ENCODE measurements around the gene PSMD6. TPM values are rescaled to one million over a fixed set of nuclear protein-coding genes. Genes with fewer than 3 reads are reported as not detected.
A peak's percentile ranks its signal among the peaks of the same experiment; 100 is the strongest.

The PSMD6 gene
- total and polyA plus RNA-seq, 2 donors from 2014 or later, result 62.7 to 78.0 TPM

DNA sequence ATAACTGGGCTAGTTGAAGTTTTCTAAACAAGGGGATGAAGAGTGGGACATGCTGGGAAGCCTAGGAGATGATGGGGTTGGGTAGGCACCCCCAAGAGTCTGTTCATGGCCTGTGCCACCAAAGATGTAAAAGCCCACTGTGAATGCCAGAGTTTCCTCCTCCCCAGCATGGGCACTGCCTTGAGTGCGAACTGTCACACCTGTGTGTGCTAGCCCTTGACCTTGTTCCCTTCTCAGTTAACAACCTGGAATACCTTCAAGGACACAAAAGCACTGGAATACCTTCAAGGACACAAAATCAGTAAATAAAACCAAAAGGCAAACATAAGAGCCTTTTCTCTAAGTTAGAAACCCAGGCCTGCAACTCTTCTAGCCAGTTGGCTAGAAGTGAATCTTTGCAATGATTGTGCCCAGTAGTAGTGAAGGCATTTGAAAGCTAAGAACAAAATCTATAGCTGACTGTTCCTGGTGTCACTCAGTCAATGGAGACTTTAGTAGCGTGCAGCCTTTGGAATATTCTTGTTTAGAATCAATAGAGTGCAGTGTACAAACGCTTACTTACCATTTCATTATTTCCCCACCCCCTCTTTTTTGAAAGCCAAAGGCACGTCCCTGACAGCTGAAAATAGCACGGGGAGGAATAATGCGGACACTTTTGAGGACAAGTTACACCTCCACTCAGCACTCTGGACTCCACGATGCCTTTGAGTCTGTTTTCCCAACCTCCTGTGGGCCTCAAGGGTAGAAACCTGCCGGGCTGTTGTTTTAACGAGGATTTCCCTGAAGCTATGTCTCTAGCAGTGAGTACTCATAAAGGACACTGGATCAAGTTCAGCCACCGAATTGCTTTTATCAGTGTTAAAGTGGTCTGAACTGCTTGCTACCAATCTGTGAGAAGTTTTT is 24.2 kb downstream of the PSMD6 start:
- H3K27me3 ChIP-seq (ENCODE audit: control insufficient read depth, insufficient read depth, low read length), result no peaks in the 10 kb centered on the region
- TF ChIP-seq, protein P1, sequence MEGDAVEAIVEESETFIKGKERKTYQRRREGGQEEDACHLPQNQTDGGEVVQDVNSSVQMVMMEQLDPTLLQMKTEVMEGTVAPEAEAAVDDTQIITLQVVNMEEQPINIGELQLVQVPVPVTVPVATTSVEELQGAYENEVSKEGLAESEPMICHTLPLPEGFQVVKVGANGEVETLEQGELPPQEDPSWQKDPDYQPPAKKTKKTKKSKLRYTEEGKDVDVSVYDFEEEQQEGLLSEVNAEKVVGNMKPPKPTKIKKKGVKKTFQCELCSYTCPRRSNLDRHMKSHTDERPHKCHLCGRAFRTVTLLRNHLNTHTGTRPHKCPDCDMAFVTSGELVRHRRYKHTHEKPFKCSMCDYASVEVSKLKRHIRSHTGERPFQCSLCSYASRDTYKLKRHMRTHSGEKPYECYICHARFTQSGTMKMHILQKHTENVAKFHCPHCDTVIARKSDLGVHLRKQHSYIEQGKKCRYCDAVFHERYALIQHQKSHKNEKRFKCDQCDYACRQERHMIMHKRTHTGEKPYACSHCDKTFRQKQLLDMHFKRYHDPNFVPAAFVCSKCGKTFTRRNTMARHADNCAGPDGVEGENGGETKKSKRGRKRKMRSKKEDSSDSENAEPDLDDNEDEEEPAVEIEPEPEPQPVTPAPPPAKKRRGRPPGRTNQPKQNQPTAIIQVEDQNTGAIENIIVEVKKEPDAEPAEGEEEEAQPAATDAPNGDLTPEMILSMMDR (IDR thresholded peaks at IDR 0.05; ENCODE audit: borderline replicate concordance, extremely low read depth, insufficient read depth), result no peak
- intact Hi-C loops (cut with DNase I), result no loop called here
- no peak overlapping the region for H3K4me3 ChIP-seq (ENCODE audit: low read length in 3 of 3)
- no peaks in the 10 kb centered on the region for H3K9me3 ChIP-seq (ENCODE audit: control insufficient read depth in 2 of 3, insufficient read depth in 1 of 3, low read length in 3 of 3)
- DNase-seq (peak in 2 of 5 donors; percentile 14 to 23), FAIRE-seq (no peak)
- H3K9ac ChIP-seq (ENCODE audit: low read length in 3 of 3), result no peak overlapping the region
- peaks cover 4 to 62% (median 23%) of the 10 kb centered on the region in 3 donors for H3K36me3 ChIP-seq (ENCODE audit: control insufficient read depth in 2 of 3, insufficient read depth in 3 of 3, low read length in 3 of 3)
- peak overlapping the region; percentile 15 to 27 for H3K27ac ChIP-seq (ENCODE audit: low read depth in 2 of 2, low read length in 2 of 2)
- H3K4me1 ChIP-seq (ENCODE audit: control insufficient read depth in 2 of 3, insufficient read depth in 2 of 3, low read depth in 1 of 3, low read length in 3 of 3), result peaks cover 0 to 9% (median 0%) of the 10 kb centered on the region in 3 donors

DNA sequence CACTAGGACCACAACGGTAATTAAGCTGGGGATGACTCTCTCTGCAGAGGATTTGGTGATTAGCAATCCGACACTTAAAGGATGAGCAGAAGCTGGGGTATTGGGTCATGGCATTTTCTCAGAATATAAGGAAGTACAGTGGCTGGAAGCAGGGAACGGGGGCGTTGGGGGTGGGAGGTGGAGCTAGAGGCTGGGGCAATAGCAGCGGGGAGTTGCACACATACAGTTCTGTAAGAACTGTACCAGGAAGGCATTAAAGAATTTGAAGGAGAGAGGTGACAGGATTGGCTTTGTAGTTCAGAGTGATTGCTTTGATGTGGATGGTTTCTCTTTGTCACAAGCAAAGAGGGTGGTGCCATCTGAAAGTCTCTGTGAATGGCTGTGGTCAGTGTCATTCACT is 28.2 kb downstream of the PSMD6 start:
- Histone ChIP-seq H3K4me3 (ENCODE audit: low read length in 3 of 3) (no peak overlapping the region), H3K36me3 (ENCODE audit: control insufficient read depth in 2 of 3, insufficient read depth in 3 of 3, low read length in 3 of 3) (peaks cover 12 to 65% (median 29%) of the 10 kb centered on the region in 3 donors), H3K9me3 (ENCODE audit: control insufficient read depth in 2 of 3, insufficient read depth in 1 of 3, low read length in 3 of 3) (no peaks in the 10 kb centered on the region), H3K9ac (ENCODE audit: low read length in 3 of 3) (no peak overlapping the region), H3K27ac (ENCODE audit: low read depth in 2 of 2, low read length in 2 of 2) (no peak overlapping the region), H3K4me1 (ENCODE audit: control insufficient read depth in 2 of 3, insufficient read depth in 2 of 3, low read depth in 1 of 3, low read length in 3 of 3) (peaks cover 0 to 9% (median 0%) of the 10 kb centered on the region in 3 donors), H3K27me3 (ENCODE audit: control insufficient read depth, insufficient read depth, low read length) (no peaks in the 10 kb centered on the region)
- intact Hi-C loops (cut with DNase I), result no loop called here
- FAIRE-seq (no peak), DNase-seq (no peak)
- TF ChIP-seq, protein P1 (IDR thresholded peaks at IDR 0.05; ENCODE audit: borderline replicate concordance, extremely low read depth, insufficient read depth), result no peak

DNA sequence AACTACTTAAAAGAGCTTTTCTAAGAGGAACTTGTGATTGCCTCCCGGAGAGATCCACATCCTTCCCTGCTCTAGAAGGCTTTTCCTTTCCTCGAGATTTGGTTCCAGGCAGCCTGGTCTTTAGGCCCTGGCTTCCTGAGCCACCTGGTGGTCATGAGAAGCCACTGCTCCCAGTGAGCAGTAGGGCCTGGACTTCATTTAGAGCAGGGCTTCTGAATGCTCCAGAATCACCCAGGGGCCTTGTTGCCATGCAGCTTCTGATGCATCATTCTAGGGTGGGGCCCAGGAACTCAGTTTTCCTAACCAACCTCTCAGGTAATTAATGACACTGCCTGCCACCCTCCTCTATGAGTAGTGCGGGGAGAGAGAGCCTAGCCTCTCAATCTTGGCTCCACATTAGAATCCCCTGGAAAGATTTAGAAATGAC is 29.6 kb downstream of the PSMD6 start:
- Histone ChIP-seq H3K4me3 (ENCODE audit: low read length in 3 of 3) (no peak overlapping the region), H3K27me3 (ENCODE audit: control insufficient read depth, insufficient read depth, low read length) (no peaks in the 10 kb centered on the region), H3K4me1 (ENCODE audit: control insufficient read depth in 2 of 3, insufficient read depth in 2 of 3, low read depth in 1 of 3, low read length in 3 of 3) (no peaks in the 10 kb centered on the region), H3K9ac (ENCODE audit: low read length in 3 of 3) (no peak overlapping the region), H3K27ac (ENCODE audit: low read depth in 2 of 2, low read length in 2 of 2) (no peak overlapping the region), H3K36me3 (ENCODE audit: control insufficient read depth in 2 of 3, insufficient read depth in 3 of 3, low read length in 3 of 3) (peaks cover 16 to 70% (median 32%) of the 10 kb centered on the region in 3 donors), H3K9me3 (ENCODE audit: control insufficient read depth in 2 of 3, insufficient read depth in 1 of 3, low read length in 3 of 3) (no peaks in the 10 kb centered on the region)
- intact Hi-C loops (cut with DNase I), result no loop called here
- TF ChIP-seq, protein P1 (IDR thresholded peaks at IDR 0.05; ENCODE audit: borderline replicate concordance, extremely low read depth, insufficient read depth), result peak; percentile 97
- FAIRE-seq (no peak), DNase-seq (peak; percentile 66 to 87 (median 70))
